HepG2 (cell line): Measurements from ENCODE around the gene CHN2.

ENCODE experiments used
- CHCHD3 ChIP-seq: sonication (generic); formaldehyde crosslinking; IDR thresholded peaks from 2 replicates; pipeline ENCODE4 v1.8.0; 2022; ENCODE audit warnings: mild to moderate bottlenecking, missing genetic modification reagents, moderate library complexity
- E2F1 ChIP-seq: sonication (generic); formaldehyde crosslinking; IDR thresholded peaks from 2 replicates; pipeline ENCODE4 v1.5.0; 2020; ENCODE audit warnings: missing genetic modification reagents
- ESRRA ChIP-seq: sonication (generic); formaldehyde crosslinking; IDR thresholded peaks from 2 replicates; pipeline ENCODE4 v1.5.1; 2020; ENCODE audit warnings: mild to moderate bottlenecking, low read depth, missing genetic modification reagents
- FOXM1 ChIP-seq: sonication (generic); formaldehyde crosslinking; IDR thresholded peaks from 2 replicates; pipeline ENCODE4 v1.5.0; 2020; ENCODE audit warnings: missing genetic modification reagents
- JUND ChIP-seq: sonication (generic); formaldehyde crosslinking; IDR thresholded peaks from 2 replicates; pipeline ENCODE4 v1.8.0; 2022; ENCODE audit warnings: mild to moderate bottlenecking, missing genetic modification reagents
- NFRKB ChIP-seq: fragments of 450-650 bp; IDR thresholded peaks from 2 replicates; pipeline ENCODE4 v1.6.1; 2017
- SMAD1 ChIP-seq: sonication (generic); formaldehyde crosslinking; IDR thresholded peaks from 2 replicates; pipeline ENCODE4 v1.4.0; 2020; ENCODE audit warnings: missing genetic modification reagents, low read depth, mild to moderate bottlenecking, borderline replicate concordance
- TARDBP ChIP-seq: sonication (generic); formaldehyde crosslinking; IDR thresholded peaks from 2 replicates; pipeline ENCODE4 v1.8.0; 2022; ENCODE audit warnings: mild to moderate bottlenecking, missing genetic modification reagents
- USF2 ChIP-seq, 2 experiments: sonication (generic) in 1 of 2; formaldehyde crosslinking in 1 of 2; IDR thresholded peaks; 2 replicates each; pipeline versions ENCODE4 v1.5.1 to v1.6.1; 2011 to 2020; ENCODE audit warnings: borderline replicate concordance in 1 of 2, low read depth in 1 of 2, low read length in 1 of 2, mild to moderate bottlenecking in 1 of 2, missing genetic modification reagents in 1 of 2, moderate library complexity in 1 of 2
- ZBTB40 ChIP-seq, 2 experiments: fragments of 450-650 bp in 1 of 2; sonication (generic) in 1 of 2; formaldehyde crosslinking in 1 of 2; IDR thresholded peaks; 2 replicates each; pipeline versions ENCODE4 v1.6.1 to v1.8.0; 2016 to 2022; ENCODE audit warnings: antibody characterized with exemption in 1 of 2, mild to moderate bottlenecking in 1 of 2, missing genetic modification reagents in 1 of 2
- ZNF746 ChIP-seq: sonication (generic); formaldehyde crosslinking; IDR thresholded peaks from 2 replicates; pipeline ENCODE4 v1.8.0; 2022; ENCODE audit warnings: mild to moderate bottlenecking, missing genetic modification reagents
- TF ChIP-seq, protein P1 (sequence below): sonication (generic); formaldehyde crosslinking; IDR thresholded peaks from 2 replicates; pipeline ENCODE4 v1.5.0; 2020; ENCODE audit warnings: mild to moderate bottlenecking, missing genetic modification reagents, moderate library complexity

DNA sequence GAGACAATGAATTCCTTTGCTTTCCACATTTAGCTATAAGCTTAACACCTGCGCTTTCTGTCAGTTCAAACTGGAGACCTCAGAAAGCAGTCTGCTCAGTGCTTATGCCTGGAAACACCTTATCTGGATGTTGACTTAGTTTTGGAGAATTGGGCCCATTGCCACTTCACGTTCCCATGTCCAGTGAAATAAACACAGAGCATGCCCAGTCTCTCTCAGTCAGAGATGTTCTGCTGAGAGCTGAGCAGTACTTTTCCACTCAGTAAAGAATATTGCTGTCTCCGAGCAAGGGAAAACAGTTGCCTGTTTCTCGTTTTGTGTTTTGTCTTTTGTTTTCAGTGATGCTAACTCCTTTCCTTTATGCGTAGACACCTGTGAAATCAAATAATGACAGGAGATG lies 285.9 kb downstream of the CHN2 start:
- TF ChIP-seq CHCHD3 (CRISPR knock-in tag): no peak
- no peak for TF ChIP-seq TARDBP
- TF ChIP-seq E2F1 (CRISPR knock-in tag): no peak
- TF ChIP-seq USF2 (IDR thresholded peaks at IDR 0.05; ENCODE audit: low read depth, low read length): no peak
- TF ChIP-seq USF2 (CRISPR knock-in tag; IDR thresholded peaks at IDR 0.05; ENCODE audit: borderline replicate concordance): no peak
- TF ChIP-seq SMAD1 (CRISPR knock-in tag): no peak
- TF ChIP-seq ESRRA (CRISPR knock-in tag): no peak
- no peak for TF ChIP-seq NFRKB
- TF ChIP-seq, protein P1, sequence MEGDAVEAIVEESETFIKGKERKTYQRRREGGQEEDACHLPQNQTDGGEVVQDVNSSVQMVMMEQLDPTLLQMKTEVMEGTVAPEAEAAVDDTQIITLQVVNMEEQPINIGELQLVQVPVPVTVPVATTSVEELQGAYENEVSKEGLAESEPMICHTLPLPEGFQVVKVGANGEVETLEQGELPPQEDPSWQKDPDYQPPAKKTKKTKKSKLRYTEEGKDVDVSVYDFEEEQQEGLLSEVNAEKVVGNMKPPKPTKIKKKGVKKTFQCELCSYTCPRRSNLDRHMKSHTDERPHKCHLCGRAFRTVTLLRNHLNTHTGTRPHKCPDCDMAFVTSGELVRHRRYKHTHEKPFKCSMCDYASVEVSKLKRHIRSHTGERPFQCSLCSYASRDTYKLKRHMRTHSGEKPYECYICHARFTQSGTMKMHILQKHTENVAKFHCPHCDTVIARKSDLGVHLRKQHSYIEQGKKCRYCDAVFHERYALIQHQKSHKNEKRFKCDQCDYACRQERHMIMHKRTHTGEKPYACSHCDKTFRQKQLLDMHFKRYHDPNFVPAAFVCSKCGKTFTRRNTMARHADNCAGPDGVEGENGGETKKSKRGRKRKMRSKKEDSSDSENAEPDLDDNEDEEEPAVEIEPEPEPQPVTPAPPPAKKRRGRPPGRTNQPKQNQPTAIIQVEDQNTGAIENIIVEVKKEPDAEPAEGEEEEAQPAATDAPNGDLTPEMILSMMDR (CRISPR knock-in tag): no peak
- TF ChIP-seq FOXM1 (CRISPR knock-in tag): no peak
- TF ChIP-seq ZNF746 (CRISPR knock-in tag): no peak
- TF ChIP-seq ZBTB40 (IDR thresholded peaks at IDR 0.05): no peak
- no peak for TF ChIP-seq ZBTB40 (CRISPR knock-in tag; IDR thresholded peaks at IDR 0.05)
- no peak for TF ChIP-seq JUND (CRISPR knock-in tag)
